ENCODE results near the gene ROR2.
A peak's percentile ranks its signal among the peaks of the same experiment; 100 is the strongest.

The ROR2 gene

DNA sequence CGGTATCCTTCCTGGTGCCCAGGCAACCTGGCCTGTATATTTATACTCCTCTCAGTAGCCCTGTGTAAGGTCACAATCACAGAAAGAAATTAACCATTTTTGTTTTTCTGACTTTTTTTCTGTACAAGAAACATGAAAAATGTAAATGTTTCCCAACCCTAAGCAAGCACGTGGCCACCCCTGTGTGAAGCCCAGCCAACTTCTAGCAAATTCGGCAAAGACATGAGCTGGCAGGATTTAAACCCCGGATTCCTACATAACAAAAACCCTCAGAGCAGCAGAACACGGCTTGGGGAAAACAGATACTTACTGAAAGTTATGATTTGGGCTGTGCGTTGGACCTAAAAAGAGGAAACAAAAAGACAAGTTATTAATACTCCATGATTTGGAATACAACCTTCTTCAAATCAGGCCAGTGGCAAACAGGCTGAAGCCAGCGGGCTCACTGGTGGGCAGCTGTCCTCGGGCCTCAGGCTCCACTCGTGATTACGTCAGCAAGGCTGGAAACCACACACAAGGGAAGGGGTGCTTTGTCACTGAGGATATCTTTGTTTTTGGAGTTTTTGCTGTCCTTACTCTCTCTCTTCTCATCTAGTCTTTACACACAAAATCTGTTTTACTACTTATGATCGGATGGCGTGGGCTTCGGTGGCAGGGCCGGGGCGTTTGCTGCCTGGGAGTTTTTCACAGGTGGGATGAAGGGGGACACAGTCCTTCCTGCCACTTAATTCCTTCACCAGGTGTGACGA is 194.1 kb downstream of the ROR2 start:
- DNase-seq (ENCODE audit: low read depth) = peak; percentile 34
- no peak overlapping the region for H3K4me3 ChIP-seq (ENCODE audit: control insufficient read depth, low read depth, low read length)
- TF ChIP-seq, protein P1, sequence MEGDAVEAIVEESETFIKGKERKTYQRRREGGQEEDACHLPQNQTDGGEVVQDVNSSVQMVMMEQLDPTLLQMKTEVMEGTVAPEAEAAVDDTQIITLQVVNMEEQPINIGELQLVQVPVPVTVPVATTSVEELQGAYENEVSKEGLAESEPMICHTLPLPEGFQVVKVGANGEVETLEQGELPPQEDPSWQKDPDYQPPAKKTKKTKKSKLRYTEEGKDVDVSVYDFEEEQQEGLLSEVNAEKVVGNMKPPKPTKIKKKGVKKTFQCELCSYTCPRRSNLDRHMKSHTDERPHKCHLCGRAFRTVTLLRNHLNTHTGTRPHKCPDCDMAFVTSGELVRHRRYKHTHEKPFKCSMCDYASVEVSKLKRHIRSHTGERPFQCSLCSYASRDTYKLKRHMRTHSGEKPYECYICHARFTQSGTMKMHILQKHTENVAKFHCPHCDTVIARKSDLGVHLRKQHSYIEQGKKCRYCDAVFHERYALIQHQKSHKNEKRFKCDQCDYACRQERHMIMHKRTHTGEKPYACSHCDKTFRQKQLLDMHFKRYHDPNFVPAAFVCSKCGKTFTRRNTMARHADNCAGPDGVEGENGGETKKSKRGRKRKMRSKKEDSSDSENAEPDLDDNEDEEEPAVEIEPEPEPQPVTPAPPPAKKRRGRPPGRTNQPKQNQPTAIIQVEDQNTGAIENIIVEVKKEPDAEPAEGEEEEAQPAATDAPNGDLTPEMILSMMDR (conservative IDR thresholded peaks at IDR 0.05; ENCODE audit: control insufficient read depth, insufficient read depth, low read depth, low read length) = no peak

DNA sequence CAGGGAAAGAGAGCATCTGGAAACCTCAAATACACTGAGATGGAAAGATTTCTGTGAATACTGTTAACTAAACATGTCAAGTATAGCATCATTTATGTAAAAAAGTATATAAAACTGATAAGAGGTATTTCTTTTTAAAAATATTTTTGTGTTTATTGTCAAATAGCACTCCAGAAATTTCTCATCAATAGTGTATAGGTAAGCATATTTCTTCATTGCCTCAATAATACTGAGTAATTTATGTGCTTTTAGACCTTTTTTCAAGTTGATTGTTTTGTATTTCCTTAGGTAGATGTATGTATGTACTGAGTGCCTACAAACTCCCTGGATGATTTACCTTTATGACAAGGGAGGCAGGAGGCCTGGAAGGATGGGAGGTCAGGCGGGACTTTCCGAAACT is 196.3 kb downstream of the ROR2 start:
- TF ChIP-seq, protein P1 (conservative IDR thresholded peaks at IDR 0.05; ENCODE audit: control insufficient read depth, insufficient read depth, low read depth, low read length) = no peak
- DNase-seq (ENCODE audit: low read depth) = no peak
- H3K4me3 ChIP-seq (ENCODE audit: control insufficient read depth, low read depth, low read length) = no peak overlapping the region

DNA sequence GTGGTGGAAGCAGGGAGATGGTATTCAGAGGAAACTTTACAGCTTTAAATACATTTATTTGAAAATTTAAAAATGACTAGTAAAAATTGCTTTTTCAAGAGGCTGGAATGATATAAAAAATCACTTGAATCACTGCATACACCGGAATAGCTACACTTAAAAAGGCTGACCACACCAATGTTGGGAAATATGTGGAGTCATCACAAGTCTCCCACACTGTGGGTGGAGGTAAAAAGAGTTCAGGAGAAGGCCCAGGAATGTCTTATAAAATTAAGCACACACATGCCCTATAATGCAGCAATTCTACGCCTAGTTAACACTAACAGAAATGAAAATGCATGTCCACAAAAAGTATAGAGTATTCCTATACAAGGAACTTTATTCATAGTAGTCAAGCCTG is 198.1 kb downstream of the ROR2 start:
- H3K4me3 ChIP-seq (ENCODE audit: control insufficient read depth, low read depth, low read length) = no peak overlapping the region
- TF ChIP-seq, protein P1 (conservative IDR thresholded peaks at IDR 0.05; ENCODE audit: control insufficient read depth, insufficient read depth, low read depth, low read length) = no peak
- DNase-seq (ENCODE audit: low read depth) = peak; percentile 85

DNA sequence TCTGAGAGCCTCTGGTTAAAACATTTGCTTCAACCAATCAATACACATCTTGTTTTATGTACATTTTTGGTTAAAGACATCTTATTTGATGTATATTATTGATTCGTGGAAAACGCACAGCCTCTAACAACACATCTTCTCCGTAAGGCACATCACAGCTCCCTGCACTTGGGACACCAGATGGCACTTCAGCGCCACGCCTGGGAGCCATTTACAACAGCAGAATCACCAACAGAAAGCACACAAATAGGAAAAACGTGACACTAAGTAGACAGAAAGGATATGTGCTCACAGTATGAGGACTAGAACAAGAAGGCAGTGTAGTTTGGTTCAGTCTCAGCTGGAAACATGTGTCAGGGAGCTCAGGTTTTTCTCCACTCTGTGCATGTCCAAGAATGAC is 199.7 kb downstream of the ROR2 start:
- H3K4me3 ChIP-seq (ENCODE audit: control insufficient read depth, low read depth, low read length) = no peak overlapping the region
- TF ChIP-seq, protein P1 (conservative IDR thresholded peaks at IDR 0.05; ENCODE audit: control insufficient read depth, insufficient read depth, low read depth, low read length) = no peak
- DNase-seq (ENCODE audit: low read depth) = no peak

DNA sequence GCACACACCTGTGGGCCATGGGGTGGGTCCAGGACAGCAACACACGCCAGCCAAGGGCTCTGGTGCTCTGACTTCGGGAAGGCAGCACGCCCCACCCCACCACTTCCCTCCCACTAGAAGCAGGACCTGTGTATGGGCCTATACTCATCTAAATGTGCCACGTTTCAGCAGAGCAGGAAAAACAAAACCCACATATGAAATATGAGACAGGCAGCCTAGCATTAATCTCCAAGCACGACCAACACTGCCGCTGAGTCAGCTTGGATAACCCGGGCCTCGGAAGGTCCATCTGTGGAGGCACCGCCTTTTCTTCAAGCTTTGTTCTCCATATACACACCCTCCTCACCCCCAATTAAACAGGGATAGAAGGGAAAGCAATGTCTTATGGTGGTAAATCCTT is 203.1 kb downstream of the ROR2 start:
- TF ChIP-seq, protein P1 (conservative IDR thresholded peaks at IDR 0.05; ENCODE audit: control insufficient read depth, insufficient read depth, low read depth, low read length) = no peak
- H3K4me3 ChIP-seq (ENCODE audit: control insufficient read depth, low read depth, low read length) = no peak overlapping the region
- peak; percentile 82 for DNase-seq (ENCODE audit: low read depth)

DNA sequence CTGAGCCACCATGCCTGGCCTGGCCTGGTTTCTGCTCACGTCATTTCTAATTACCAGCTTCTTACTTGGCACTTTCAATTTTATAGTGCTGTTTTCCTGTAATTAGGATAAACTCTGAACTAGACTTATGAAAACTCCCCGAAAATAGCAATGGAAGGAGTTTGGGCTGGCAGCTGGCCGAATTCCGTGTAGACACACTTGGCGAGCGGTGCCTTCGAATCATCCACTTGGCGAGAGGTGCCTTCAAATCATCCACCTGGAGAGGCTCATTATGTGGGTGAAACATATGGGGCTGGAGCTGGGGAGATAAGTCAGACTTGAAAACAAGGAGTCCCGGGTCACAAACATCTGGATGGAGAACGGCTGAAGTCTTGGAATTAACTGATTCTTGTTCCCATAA is 203.7 kb downstream of the ROR2 start:
- H3K4me3 ChIP-seq (ENCODE audit: control insufficient read depth, low read depth, low read length) = no peak overlapping the region
- TF ChIP-seq, protein P1 (conservative IDR thresholded peaks at IDR 0.05; ENCODE audit: control insufficient read depth, insufficient read depth, low read depth, low read length) = no peak
- DNase-seq (ENCODE audit: low read depth) = peak; percentile 33
